A673 (cell line): Measurements from ENCODE around the gene ZCCHC18. TPM values are rescaled to one million over a fixed set of nuclear protein-coding genes. Genes with fewer than 3 reads are reported as not detected.

Experiments used
- BruUV-seq: library from RNA; stranded (reverse); fragments of 400-500 nt; replicated peaks from 2 replicates; lab custom pipeline; 2021; lab: Mats Ljungman, UMichigan
- CTCF ChIA-PET: fragments of 300-600 bp; sonication (Branson Sonifier 250); formaldehyde crosslinking; loops from one replicate; lab custom pipeline; 2022; ENCODE audit warnings: antibody characterized with exemption; lab: Charles Lee
- POLR2A ChIA-PET: fragments of 300-600 bp; sonication (Branson Sonifier 250); formaldehyde crosslinking; loops from one replicate; lab custom pipeline; 2022; ENCODE audit warnings: antibody characterized with exemption; ENCODE audit not compliant: low non-redundant PET; lab: Charles Lee
- DNase-seq: peaks from one replicate; pipeline ENCODE4 v3.0.0-alpha.2; 2015; ENCODE audit warnings: low spot score
- H3K27ac ChIP-seq: fragments of 200-600 bp; sonication (generic); 2 replicates; pipeline ENCODE4 v1.5.1; 2016; ENCODE audit warnings: mixed run types, low read depth, mild to moderate bottlenecking, mixed read lengths, antibody characterized with exemption, low read length; ENCODE audit not compliant: poor library complexity, severe bottlenecking
- H3K27me3 ChIP-seq: fragments of 200-600 bp; sonication (generic); replicated peaks from 2 replicates; pipeline ENCODE4 v1.6.1; 2017; ENCODE audit warnings: mixed run types, low read depth, mild to moderate bottlenecking, mixed read lengths, antibody characterized with exemption, low read length; ENCODE audit not compliant: insufficient read depth, poor library complexity
- H3K36me3 ChIP-seq: fragments of 200-600 bp; sonication (generic); 2 replicates; pipeline ENCODE4 v1.6.1; 2016; ENCODE audit warnings: mixed run types, mild to moderate bottlenecking, mixed read lengths, antibody characterized with exemption, low read length; ENCODE audit not compliant: insufficient read depth, poor library complexity, severe bottlenecking
- H3K4me1 ChIP-seq: fragments of 200-600 bp; sonication (generic); 2 replicates; pipeline ENCODE4 v1.6.1; 2017; ENCODE audit warnings: mixed run types, mild to moderate bottlenecking, mixed read lengths, antibody characterized with exemption, low read length; ENCODE audit not compliant: insufficient read depth, poor library complexity, severe bottlenecking
- H3K4me3 ChIP-seq: fragments of 200-600 bp; sonication (generic); 2 replicates; pipeline ENCODE4 v1.5.1; 2016; ENCODE audit warnings: low read depth, mixed run types, mild to moderate bottlenecking, mixed read lengths, low read length; ENCODE audit not compliant: poor library complexity, severe bottlenecking
- H3K9me3 ChIP-seq: fragments of 200-600 bp; sonication (generic); 2 replicates; pipeline ENCODE4 v1.6.1; 2016; ENCODE audit warnings: mixed run types, low read depth, mild to moderate bottlenecking, mixed read lengths, antibody characterized with exemption, low read length; ENCODE audit not compliant: poor library complexity, severe bottlenecking
- EZH2 ChIP-seq: fragments of 200-600 bp; sonication (generic); IDR thresholded peaks from 2 replicates; pipeline ENCODE4 v1.6.1; 2017; ENCODE audit warnings: borderline replicate concordance, low read depth, mild to moderate bottlenecking, mixed read lengths, antibody characterized with exemption, low read length; ENCODE audit not compliant: poor library complexity, severe bottlenecking
- intact Hi-C: fragments of 100-400 bp; cut with micrococcal nuclease; formaldehyde crosslinking; loops from one replicate; pipeline ENCODE4 v1.10.0; 2022; ENCODE audit not compliant: unreplicated experiment
- total RNA-seq: library from RNA; stranded (reverse); gene quantifications from 2 replicates; pipeline ENCODE4 v1.2.3, GENCODE V29; 2021
- TF ChIP-seq, protein P1 (sequence below): fragments of 300-800, 200-600 bp; sonication (generic); conservative IDR thresholded peaks from 2 replicates; pipeline ENCODE4 v1.5.1; 2017; ENCODE audit warnings: low read depth, mild to moderate bottlenecking, antibody characterized with exemption, low read length, moderate library complexity, mixed read lengths

Gene ZCCHC18
- total RNA-seq, 1 experiment from 2014 or later, result 0.54 TPM

- H3K27me3 ChIP-seq, result peaks cover 6% of the 10 kb centered on the region
- TF ChIP-seq, protein P1, sequence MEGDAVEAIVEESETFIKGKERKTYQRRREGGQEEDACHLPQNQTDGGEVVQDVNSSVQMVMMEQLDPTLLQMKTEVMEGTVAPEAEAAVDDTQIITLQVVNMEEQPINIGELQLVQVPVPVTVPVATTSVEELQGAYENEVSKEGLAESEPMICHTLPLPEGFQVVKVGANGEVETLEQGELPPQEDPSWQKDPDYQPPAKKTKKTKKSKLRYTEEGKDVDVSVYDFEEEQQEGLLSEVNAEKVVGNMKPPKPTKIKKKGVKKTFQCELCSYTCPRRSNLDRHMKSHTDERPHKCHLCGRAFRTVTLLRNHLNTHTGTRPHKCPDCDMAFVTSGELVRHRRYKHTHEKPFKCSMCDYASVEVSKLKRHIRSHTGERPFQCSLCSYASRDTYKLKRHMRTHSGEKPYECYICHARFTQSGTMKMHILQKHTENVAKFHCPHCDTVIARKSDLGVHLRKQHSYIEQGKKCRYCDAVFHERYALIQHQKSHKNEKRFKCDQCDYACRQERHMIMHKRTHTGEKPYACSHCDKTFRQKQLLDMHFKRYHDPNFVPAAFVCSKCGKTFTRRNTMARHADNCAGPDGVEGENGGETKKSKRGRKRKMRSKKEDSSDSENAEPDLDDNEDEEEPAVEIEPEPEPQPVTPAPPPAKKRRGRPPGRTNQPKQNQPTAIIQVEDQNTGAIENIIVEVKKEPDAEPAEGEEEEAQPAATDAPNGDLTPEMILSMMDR, result no peak
- TF ChIP-seq EZH2, result no peak
- no peak overlapping the region for H3K4me3 ChIP-seq
- ChIA-PET POLR2A (no interaction called here), CTCF (no interaction called here)
- no peaks in the 10 kb centered on the region for H3K9me3 ChIP-seq
- intact Hi-C loops, result no loop called here
- H3K36me3 ChIP-seq, result no peaks in the 10 kb centered on the region
- BruUV-seq, result no TSS peak
- DNase-seq, result no peak
- H3K4me1 ChIP-seq, result no peaks in the 10 kb centered on the region
- no peak overlapping the region for H3K27ac ChIP-seq
These were observed 28.3 kb upstream of the ZCCHC18 start for GRCh38 chrX:104084063-104084462.

DNA sequence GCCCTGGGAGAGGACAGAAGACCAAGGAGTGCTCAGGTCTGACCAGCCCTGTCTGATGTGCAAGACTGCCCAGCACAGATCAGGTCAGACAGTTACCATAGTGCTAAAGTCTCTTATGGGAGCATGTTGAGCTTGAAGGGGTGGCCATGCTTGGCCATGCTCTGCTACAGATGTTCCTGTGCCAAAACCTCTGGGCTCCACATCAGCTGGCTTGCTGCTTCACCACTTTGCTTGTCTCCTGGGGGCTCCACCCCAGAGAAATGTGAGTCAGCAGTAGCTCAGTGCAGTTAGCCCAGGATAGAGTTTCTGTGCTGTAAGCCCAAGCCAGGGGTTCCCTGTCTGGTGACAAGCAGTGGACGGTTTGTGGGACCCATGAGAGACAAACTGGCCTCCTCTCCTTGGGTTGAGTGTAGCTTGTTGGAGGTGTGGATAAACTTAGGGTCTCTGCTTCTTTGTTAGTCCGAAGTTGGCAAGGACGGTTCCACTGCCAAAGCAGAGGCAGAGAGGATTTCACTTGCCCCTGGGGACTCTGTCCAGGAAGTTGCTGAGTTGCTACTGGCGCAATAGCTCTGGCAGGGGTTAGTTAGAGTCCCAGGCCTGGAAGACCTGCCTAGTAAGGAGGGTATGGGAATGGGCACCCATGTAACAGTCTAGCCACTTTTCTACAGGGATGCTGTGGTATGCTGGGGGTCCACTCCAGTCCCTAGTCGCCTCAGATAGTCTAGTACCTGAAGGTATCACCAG, 27.6 kb upstream of the ZCCHC18 start:
- Histone ChIP-seq H3K4me3 (no peak overlapping the region), H3K9me3 (no peaks in the 10 kb centered on the region), H3K4me1 (no peaks in the 10 kb centered on the region), H3K36me3 (no peaks in the 10 kb centered on the region), H3K27me3 (peaks cover 8% of the 10 kb centered on the region), H3K27ac (no peak overlapping the region)
- intact Hi-C loops, result no loop called here
- BruUV-seq, result no TSS peak
- TF ChIP-seq EZH2, result no peak
- TF ChIP-seq, protein P1, result no peak
- peak; percentile 6 for DNase-seq
- CTCF ChIA-PET, result no interaction called here
- POLR2A ChIA-PET, result no interaction called here

DNA sequence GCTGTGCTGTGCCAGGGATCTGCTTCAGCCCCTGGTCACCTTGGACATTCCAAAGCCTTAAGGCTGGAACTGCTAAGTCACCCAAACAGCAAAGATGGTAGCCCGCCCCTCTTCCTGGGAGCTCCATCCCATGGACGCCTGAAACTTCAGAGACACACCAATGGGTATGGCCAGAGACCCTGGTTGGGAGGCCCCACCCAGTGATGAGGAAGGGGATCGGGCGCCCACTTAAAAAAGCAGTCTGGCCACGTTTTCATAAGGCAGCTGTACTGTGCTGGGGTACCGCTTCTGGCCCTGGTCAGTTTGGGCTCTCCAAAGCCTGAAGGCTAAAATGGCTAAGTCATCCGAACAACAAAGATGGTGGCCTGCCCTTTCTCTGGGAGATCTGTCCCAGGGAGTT, 26.8 kb upstream of the ZCCHC18 start:
- no peaks in the 10 kb centered on the region for H3K4me1 ChIP-seq
- no TSS peak for BruUV-seq
- H3K36me3 ChIP-seq, result no peaks in the 10 kb centered on the region
- H3K9me3 ChIP-seq, result no peaks in the 10 kb centered on the region
- DNase-seq, result no peak
- ChIA-PET POLR2A (no interaction called here), CTCF (no interaction called here)
- H3K27me3 ChIP-seq, result peaks cover 9% of the 10 kb centered on the region
- intact Hi-C loops, result no loop called here
- TF ChIP-seq, protein P1, result no peak
- TF ChIP-seq EZH2, result no peak
- H3K4me3 ChIP-seq, result no peak overlapping the region
- H3K27ac ChIP-seq, result no peak overlapping the region
